Psoas muscle (tissue), 8 donors: ENCODE results near the gene PTX4. TPM values are rescaled to one million over a fixed set of nuclear protein-coding genes. Genes with fewer than 3 reads are reported as not detected.

Experiments
- ATAC-seq, 4 donors: fragments of 200-7000 bp; cut with Tn5 transposase; one replicate each; pipeline ENCODE4 v1.9.1; 2020; ENCODE audit warnings: moderate library complexity in 3 of 4, mild to moderate bottlenecking in 2 of 4
- DNase-seq, 2 donors: peaks; one replicate each; pipeline ENCODE4 v3.0.0-alpha.2; 2020
- H3K27ac ChIP-seq: fragments of 200-600 bp; one replicate; pipeline ENCODE4 v1.8.0; 2022
- H3K27me3 ChIP-seq, 3 donors: fragments of 200-600 bp in 1 of 3; one replicate each; pipeline versions ENCODE4 v1.6.1 to v1.8.0; 2013 to 2022; ENCODE audit warnings: low read length in 2 of 3, mild to moderate bottlenecking in 2 of 3, moderate library complexity in 1 of 3; ENCODE audit not compliant: insufficient read depth in 3 of 3
- H3K36me3 ChIP-seq, 2 donors: fragments of 200-600 bp in 1 of 2; one replicate each; pipeline versions ENCODE4 v1.6.1 to v1.8.0; 2013 to 2022; ENCODE audit warnings: low read depth in 1 of 2, mild to moderate bottlenecking in 1 of 2, moderate library complexity in 1 of 2; ENCODE audit not compliant: insufficient read depth in 1 of 2
- H3K4me1 ChIP-seq: fragments of 200-600 bp; one replicate; pipeline ENCODE4 v1.8.0; 2022
- H3K4me3 ChIP-seq: fragments of 200-600 bp; one replicate; pipeline ENCODE4 v1.8.0; 2022; ENCODE audit warnings: mild to moderate bottlenecking
- H3K9me3 ChIP-seq: fragments of 200-600 bp; one replicate; pipeline ENCODE4 v1.8.0; 2022
- CTCF ChIP-seq: fragments of 200-600 bp; IDR thresholded peaks from one replicate; pipeline ENCODE4 v1.8.0; 2022; ENCODE audit warnings: antibody characterized with exemption
- WGBS, 3 donors: extraction: QIAGEN DNeasy Blood & Tissue Kit; methylation state at CpG; one replicate each; pipeline versions ENCODE4 v1.1.6 to v1.1.7; 2013; 5-methylcytosine and 5-hydroxymethylcytosine counted together
- intact Hi-C, 2 donors: fragments of 100-400 bp; cut with DNase I; formaldehyde crosslinking; loops; one replicate each; pipeline versions ENCODE4 v1.11.0 to v1.14.2; 2022
- polyA plus RNA-seq, 3 donors: library from polyadenylated mRNA; stranded (reverse); fragments of 200-250 nt; gene quantifications; one replicate each; pipeline ENCODE4 v1.2.3, GENCODE V29; 2013
- total RNA-seq, 4 donors: library from RNA; stranded (reverse); fragmentation: NEBNext Ultra II Directional in 2 of 4; extraction: Animal tissue kit (Norgen Biotek cat#: 25700) in 2 of 4; gene quantifications; one replicate each; pipeline versions ENCODE4 v1.2.1 to v1.2.4, GENCODE V29; 2021 to 2023
- donor health status: healthy with polysubstance abuse.
- donor health status: DM: no; HTN: no; CAD: no; lungs with moderate emphysema.
- donor health status: Bipolar disorder and iron deficiency.
- donor health status: healthy.
- donor health status: DM: yes; HTN: yes; CAD: no.
- donor health status: DM: no; HTN: no; CAD: no.
- donor health status: DM: no; HTN: no; CAD: no.
- donor health status: DM: yes; HTN: yes; CAD: no.

Gene PTX4
- total and polyA plus RNA-seq, 7 donors: 0.04 to 0.26 (median 0.23) TPM; not detected in 4

DNA sequence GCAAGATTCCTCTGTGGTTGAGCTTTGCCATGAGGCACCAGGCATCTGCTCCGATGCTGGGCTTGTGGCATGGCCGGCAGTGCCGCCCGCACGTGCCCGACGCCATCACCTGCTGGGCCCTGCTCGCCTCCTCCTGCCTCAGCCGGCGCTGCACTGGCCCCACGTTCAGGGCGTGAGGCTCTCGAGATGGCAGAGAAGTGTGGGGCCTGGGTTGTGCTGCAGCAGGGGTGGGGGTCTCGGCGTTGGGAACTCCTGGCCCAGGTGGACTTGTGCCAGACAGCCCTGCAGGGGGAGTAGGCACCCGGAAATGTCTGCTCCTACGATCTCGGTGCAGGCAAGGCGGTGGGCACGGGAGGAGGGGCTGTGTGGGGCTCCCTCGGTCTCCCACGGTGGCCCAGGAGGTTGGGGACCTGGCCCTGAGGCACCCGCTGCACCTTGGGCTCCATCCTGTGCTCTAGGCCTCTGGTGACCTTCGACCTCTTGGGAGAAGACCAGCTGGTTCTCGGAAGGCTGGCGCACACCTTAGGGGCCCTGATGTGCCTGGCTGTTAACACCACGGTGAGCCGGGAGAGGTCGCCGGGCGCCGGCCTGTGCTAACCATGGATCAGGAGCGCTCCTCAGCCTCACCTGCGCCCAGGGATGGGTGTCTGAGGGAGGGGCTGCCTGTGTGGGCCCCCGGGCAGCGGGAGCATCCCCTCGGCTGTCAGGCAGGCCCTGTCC lies 17.9 kb upstream of the PTX4 start:
- intact Hi-C loops: no loop called here
- Histone ChIP-seq H3K27ac (no peak overlapping the region), H3K27me3 (no peaks in the 10 kb centered on the region), H3K9me3 (no peaks in the 10 kb centered on the region), H3K4me3 (no peak overlapping the region), H3K4me1 (peaks cover 19% of the 10 kb centered on the region), H3K36me3 (peaks cover 7 to 51% of the 10 kb centered on the region in 2 donors)
- ATAC-seq: no peak
- TF ChIP-seq CTCF: no peak
- 87 to 89% (median 89%) methylated on average over 32 to 37 of the region's 37 CpGs for WGBS, 3 donors
- DNase-seq: no peak

DNA sequence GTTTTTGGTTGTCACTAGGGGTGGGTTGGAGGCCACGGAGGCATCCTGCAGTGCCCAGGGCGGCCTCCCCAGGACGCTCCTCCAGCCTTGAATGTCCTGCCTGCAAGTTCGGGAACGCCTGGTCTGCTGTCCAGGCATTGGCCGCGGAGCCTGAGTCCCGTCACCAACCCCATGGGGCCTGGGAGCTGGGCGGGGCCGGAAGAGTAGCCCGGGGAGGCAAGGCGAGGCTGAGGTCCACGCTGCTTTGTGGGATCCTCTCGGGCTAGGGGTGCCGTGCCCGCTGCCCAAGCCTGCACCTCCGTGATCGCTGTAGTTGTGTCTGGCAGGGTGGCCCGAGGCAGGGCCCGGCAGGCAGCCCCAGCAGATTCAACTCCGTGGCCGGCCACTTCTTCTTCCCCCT lies 17.2 kb upstream of the PTX4 start:
- 91 to 98% (median 94%) methylated on average over 19 to 22 of the region's 22 CpGs for WGBS, 3 donors
- Histone ChIP-seq H3K27me3 (no peaks in the 10 kb centered on the region), H3K9me3 (no peaks in the 10 kb centered on the region), H3K36me3 (peaks cover 7 to 59% of the 10 kb centered on the region in 2 donors), H3K27ac (no peak overlapping the region), H3K4me3 (no peak overlapping the region), H3K4me1 (peaks cover 19% of the 10 kb centered on the region)
- intact Hi-C loops: no loop called here
- ATAC-seq (no peak), DNase-seq (no peak)
- TF ChIP-seq CTCF: no peak

GRCh38 chr16:1505073-1505844 lies 16.5 kb upstream of the PTX4 start:
- 92 to 96% (median 95%) methylated on average over 36 to 37 of the region's 37 CpGs for WGBS, 3 donors
- Histone ChIP-seq H3K27me3 (no peaks in the 10 kb centered on the region), H3K4me1 (peaks cover 17% of the 10 kb centered on the region), H3K4me3 (no peak overlapping the region), H3K36me3 (peaks cover 7 to 65% of the 10 kb centered on the region in 2 donors), H3K9me3 (no peaks in the 10 kb centered on the region), H3K27ac (no peak overlapping the region)
- DNase-seq (peak in 1 of 2 donors; percentile 50), ATAC-seq (no peak)
- no peak for TF ChIP-seq CTCF
- intact Hi-C loops: no loop called here

GRCh38 chr16:1503110-1503955 lies 14.6 kb upstream of the PTX4 start:
- 95 to 97% (median 96%) methylated on average over 37 of the region's 37 CpGs for WGBS, 3 donors
- no peaks in the 10 kb centered on the region for H3K27me3 ChIP-seq
- DNase-seq: peak in 1 of 2 donors; percentile 1
- ATAC-seq: no peak
- H3K36me3 ChIP-seq: peaks cover 7 to 85% of the 10 kb centered on the region in 2 donors
- no peak for TF ChIP-seq CTCF
- no peak overlapping the region for H3K4me3 ChIP-seq
- H3K9me3 ChIP-seq: no peaks in the 10 kb centered on the region
- H3K4me1 ChIP-seq: no peaks in the 10 kb centered on the region
- intact Hi-C loops: no loop called here
- no peak overlapping the region for H3K27ac ChIP-seq
